ENCODE data around the gene INPP5K.

The INPP5K gene

GRCh38 chr17:1485423-1486376, 30.7 kb downstream of the INPP5K start:
- DNase-seq (ENCODE audit: low read depth in 2 of 2) = peak; percentile 34 to 47

- DNase-seq (ENCODE audit: low read depth in 2 of 2) = peak in 1 of 2 donors; percentile 37
Observed at GRCh38 chr17:1484676-1485422, 31.6 kb downstream of the INPP5K start.

GRCh38 chr17:1484060-1484535, 32.3 kb downstream of the INPP5K start:
- no peak for DNase-seq (ENCODE audit: low read depth in 2 of 2)

GRCh38 chr17:1482680-1483079, 33.7 kb downstream of the INPP5K start:
- DNase-seq (ENCODE audit: low read depth in 2 of 2) = no peak

GRCh38 chr17:1481736-1482135, 34.7 kb downstream of the INPP5K start:
- no peak for DNase-seq (ENCODE audit: low read depth in 2 of 2)

- DNase-seq (ENCODE audit: low read depth in 2 of 2) = no peak
Observed at GRCh38 chr17:1480747-1481465, 35.5 kb downstream of the INPP5K start.

- DNase-seq (ENCODE audit: low read depth in 2 of 2) = no peak
Observed at GRCh38 chr17:1478418-1478817, 38.0 kb downstream of the INPP5K start.

GRCh38 chr17:1475321-1475854, 41.0 kb downstream of the INPP5K start:
- no peak for DNase-seq (ENCODE audit: low read depth in 2 of 2)

GRCh38 chr17:1474402-1475189, 41.8 kb downstream of the INPP5K start:
- DNase-seq (ENCODE audit: low read depth in 2 of 2) = no peak

GRCh38 chr17:1473841-1474240, 42.6 kb downstream of the INPP5K start:
- no peak for DNase-seq (ENCODE audit: low read depth in 2 of 2)

GRCh38 chr17:1473170-1473569, 43.2 kb downstream of the INPP5K start:
- no peak for DNase-seq (ENCODE audit: low read depth in 2 of 2)

- no peak for DNase-seq (ENCODE audit: low read depth in 2 of 2)
Observed at GRCh38 chr17:1471911-1472821, 44.2 kb downstream of the INPP5K start.

- DNase-seq (ENCODE audit: low read depth in 2 of 2) = no peak
Observed at GRCh38 chr17:1471490-1471889, 44.9 kb downstream of the INPP5K start.

GRCh38 chr17:1470755-1471462, 45.5 kb downstream of the INPP5K start:
- DNase-seq (ENCODE audit: low read depth in 2 of 2) = no peak

- no peak for DNase-seq (ENCODE audit: low read depth in 2 of 2)
Observed at GRCh38 chr17:1470071-1470754, 46.2 kb downstream of the INPP5K start.

- DNase-seq (ENCODE audit: low read depth in 2 of 2) = no peak
Observed at GRCh38 chr17:1469231-1469852, 47.1 kb downstream of the INPP5K start.

GRCh38 chr17:1467898-1468492, 48.4 kb downstream of the INPP5K start:
- no peak for DNase-seq (ENCODE audit: low read depth in 2 of 2)

GRCh38 chr17:1467258-1467657, 49.2 kb downstream of the INPP5K start:
- DNase-seq (ENCODE audit: low read depth in 2 of 2) = no peak

All from stimulated activated CD8-positive, alpha-beta memory T cell treated with anti-CD3 and anti-CD28 coated beads, Interleukin-2, amount 100 ng/mL, for 1 hour (primary cell).